H1 (cell line): ENCODE data around the gene STXBP4. TPM values are rescaled to one million over a fixed set of nuclear protein-coding genes. Genes with fewer than 3 reads are reported as not detected.

ENCODE experiments used
- CTCF ChIA-PET: fragments of 300-600 bp; sonication (Branson Sonifier 250); formaldehyde crosslinking; loops from one replicate; lab custom pipeline; 2021; ENCODE audit not compliant: partially characterized antibody; lab: Charles Lee
- POLR2A ChIA-PET: fragments of 300-600 bp; sonication (Branson Sonifier 250); formaldehyde crosslinking; loops from one replicate; lab custom pipeline; 2021; ENCODE audit warnings: inconsistent platforms; ENCODE audit not compliant: partially characterized antibody; lab: Charles Lee
- DNase-seq, 2 experiments: peaks; one replicate each; pipeline versions ENCODE4 v3.0.0 to v3.0.0-alpha.2; 2010 to 2022; ENCODE audit warnings: low spot score in 2 of 2, low read depth in 1 of 2, mixed read lengths in 1 of 2
- FAIRE-seq: peaks from 2 replicates; lab custom pipeline; 2011; peaks lifted over from hg19 to GRCh38; lab: Jason Lieb, UNC
- H2AFZ ChIP-seq: 2 replicates; pipeline ENCODE4 v1.8.1; 2012; ENCODE audit warnings: low read length, inconsistent platforms
- H2AK5ac ChIP-seq: 2 replicates; pipeline ENCODE4 v1.6.1; 2013; ENCODE audit warnings: low read depth, low read length
- H2BK120ac ChIP-seq: replicated peaks from 2 replicates; pipeline ENCODE3; 2013; ENCODE audit warnings: low read depth, low read length, inconsistent platforms
- H2BK12ac ChIP-seq: 2 replicates; pipeline ENCODE4 v1.6.1; 2013; ENCODE audit warnings: low read depth, low read length
- H2BK15ac ChIP-seq: 2 replicates; pipeline ENCODE4 v1.6.1; 2013; ENCODE audit warnings: low read length
- H2BK20ac ChIP-seq: 2 replicates; pipeline ENCODE4 v1.6.1; 2013; ENCODE audit warnings: low read length
- H2BK5ac ChIP-seq: 2 replicates; pipeline ENCODE4 v1.6.1; 2013; ENCODE audit warnings: low read depth, low read length
- H3K14ac ChIP-seq: 2 replicates; pipeline ENCODE4 v1.6.1; 2013; ENCODE audit warnings: inconsistent platforms; ENCODE audit not compliant: insufficient read length
- H3K18ac ChIP-seq: 2 replicates; pipeline ENCODE4 v1.6.1; 2013; ENCODE audit warnings: low read length; ENCODE audit errors: extremely low read depth
- H3K23ac ChIP-seq: 2 replicates; pipeline ENCODE4 v1.6.1; 2013; ENCODE audit warnings: inconsistent platforms; ENCODE audit not compliant: insufficient read length
- H3K23me2 ChIP-seq: 2 replicates; pipeline ENCODE4 v1.6.1; 2013; ENCODE audit warnings: low read depth, low read length
- H3K27ac ChIP-seq: 2 replicates; pipeline ENCODE4 v1.6.1; 2011; ENCODE audit warnings: low read depth, low read length, inconsistent platforms
- H3K27me3 ChIP-seq, 4 experiments: replicated peaks in 1 of 4; 1 replicate in 1 of 4; 2 replicates in 3 of 4; pipeline versions ENCODE4 v1.6.1 to v1.8.1; 2011 to 2013; ENCODE audit warnings: low read length in 3 of 4, mild to moderate bottlenecking in 3 of 4, inconsistent platforms in 2 of 4, mixed read lengths in 2 of 4, moderate library complexity in 1 of 4; ENCODE audit not compliant: control insufficient read depth in 3 of 4, insufficient read depth in 3 of 4; ENCODE audit errors: extremely low read depth in 1 of 4
- H3K36me3 ChIP-seq, 4 experiments: 2 replicates each; pipeline versions ENCODE4 v1.6.1 to v1.8.1; 2011 to 2013; ENCODE audit warnings: mild to moderate bottlenecking in 4 of 4, low read length in 3 of 4, moderate library complexity in 2 of 4, control low read depth in 1 of 4, inconsistent platforms in 1 of 4; ENCODE audit not compliant: insufficient read depth in 4 of 4, control insufficient read depth in 2 of 4
- H3K4ac ChIP-seq: replicated peaks from 2 replicates; pipeline ENCODE3; 2013; ENCODE audit warnings: low read length, low read depth, mixed read lengths, inconsistent platforms; ENCODE audit not compliant: insufficient read length
- H3K4me1 ChIP-seq, 4 experiments: replicated peaks in 1 of 4; 1 replicate in 1 of 4; 2 replicates in 3 of 4; pipeline versions ENCODE4 v1.6.1 to v1.8.1; 2011 to 2013; ENCODE audit warnings: low read length in 3 of 4, inconsistent platforms in 2 of 4, mixed read lengths in 1 of 4; ENCODE audit not compliant: insufficient read depth in 4 of 4, control insufficient read depth in 3 of 4
- H3K4me2 ChIP-seq, 2 experiments: 2 replicates each; pipeline versions ENCODE4 v1.6.1 to v1.8.1; 2011 to 2013; ENCODE audit warnings: low read depth in 2 of 2, low read length in 2 of 2, control low read depth in 1 of 2, inconsistent platforms in 1 of 2, mild to moderate bottlenecking in 1 of 2; ENCODE audit not compliant: insufficient read depth in 1 of 2
- H3K4me3 ChIP-seq, 4 experiments: fragments of 200-600, 300-600 bp in 1 of 4; sonication (generic), shearing (Covaris generic), sonication (Bioruptor Twin) in 1 of 4; 2 replicates each; pipeline versions ENCODE4 v1.5.1 to v1.8.1; 2011 to 2016; ENCODE audit warnings: low read length in 4 of 4, low read depth in 3 of 4, control low read depth in 2 of 4, inconsistent platforms in 2 of 4, mild to moderate bottlenecking in 2 of 4, mixed read lengths in 1 of 4, moderate library complexity in 1 of 4; ENCODE audit not compliant: insufficient read depth in 2 of 4; ENCODE audit errors: extremely low read depth in 1 of 4
- H3K56ac ChIP-seq: replicated peaks from 2 replicates; pipeline ENCODE3; 2013; ENCODE audit warnings: low read depth, mild to moderate bottlenecking, mixed read lengths, low read length, inconsistent platforms; ENCODE audit not compliant: insufficient read length
- H3K79me1 ChIP-seq: 2 replicates; pipeline ENCODE4 v1.6.1; 2013; ENCODE audit warnings: low read depth, low read length, control low read depth
- H3K79me2 ChIP-seq, 2 experiments: 2 replicates each; pipeline versions ENCODE4 v1.6.1 to v1.8.1; 2012 to 2013; ENCODE audit warnings: low read length in 2 of 2, mild to moderate bottlenecking in 2 of 2, inconsistent platforms in 1 of 2; ENCODE audit not compliant: insufficient read depth in 2 of 2, control insufficient read depth in 1 of 2
- H3K9ac ChIP-seq, 4 experiments: replicated peaks in 1 of 4; 1 replicate in 1 of 4; 2 replicates in 3 of 4; pipeline versions ENCODE4 v1.6.1 to v1.8.1; 2011 to 2013; ENCODE audit warnings: low read depth in 3 of 4, low read length in 3 of 4, control low read depth in 2 of 4, mild to moderate bottlenecking in 2 of 4, moderate library complexity in 2 of 4, inconsistent platforms in 1 of 4; ENCODE audit errors: extremely low read depth in 1 of 4
- H3K9me3 ChIP-seq, 2 experiments: 2 replicates each; pipeline versions ENCODE4 v1.6.1 to v1.8.1; 2012 to 2013; ENCODE audit warnings: mild to moderate bottlenecking in 2 of 2, moderate library complexity in 2 of 2, control low read depth in 1 of 2, inconsistent platforms in 1 of 2, low read depth in 1 of 2, low read length in 1 of 2, mixed read lengths in 1 of 2; ENCODE audit not compliant: insufficient read depth in 2 of 2
- H4K20me1 ChIP-seq, 2 experiments: replicated peaks in 1 of 2; 2 replicates each; pipeline versions ENCODE3 to v1.8.1; 2011 to 2013; ENCODE audit warnings: inconsistent platforms in 2 of 2, low read length in 2 of 2, mild to moderate bottlenecking in 1 of 2; ENCODE audit not compliant: insufficient read depth in 2 of 2, control insufficient read depth in 1 of 2
- H4K5ac ChIP-seq: 2 replicates; pipeline ENCODE4 v1.6.1; 2013; ENCODE audit warnings: low read length, low read depth, mixed read lengths, inconsistent platforms; ENCODE audit not compliant: insufficient read length
- H4K8ac ChIP-seq: 2 replicates; pipeline ENCODE4 v1.8.0; 2013; ENCODE audit warnings: mild to moderate bottlenecking, moderate library complexity, low read length, inconsistent platforms; ENCODE audit not compliant: insufficient read depth; ENCODE audit errors: extremely low read depth
- H4K91ac ChIP-seq: replicated peaks from 2 replicates; pipeline ENCODE3; 2013; ENCODE audit warnings: low read length, mixed read lengths, inconsistent platforms; ENCODE audit not compliant: insufficient read length
- BACH1 ChIP-seq: IDR thresholded peaks from 2 replicates; pipeline ENCODE4 v1.6.1; 2012; ENCODE audit warnings: low read length, improper control_type of control experiment
- BCL11A ChIP-seq, 2 experiments: IDR thresholded peaks; one replicate each; pipeline ENCODE4 v1.6.1; 2011; ENCODE audit warnings: low read depth in 2 of 2, low read length in 2 of 2, mild to moderate bottlenecking in 2 of 2
- EZH2 ChIP-seq: fragments of 200-600 bp; sonication (generic); IDR thresholded peaks from 2 replicates; pipeline ENCODE4 v1.7.1; 2012; ENCODE audit warnings: low read depth, mild to moderate bottlenecking, moderate library complexity, low read length, inconsistent platforms; ENCODE audit not compliant: severe bottlenecking
- SP1 ChIP-seq: IDR thresholded peaks from 2 replicates; pipeline ENCODE4 v1.6.1; 2011; ENCODE audit warnings: low read depth, low read length
- SUZ12 ChIP-seq: fragments of 200-600 bp; sonication (generic); IDR thresholded peaks from 2 replicates; pipeline ENCODE4 v1.6.1; 2012; ENCODE audit warnings: mild to moderate bottlenecking, inconsistent platforms, low read length, moderate library complexity, mixed read lengths
- TAF7 ChIP-seq: optimal IDR thresholded peaks from 2 replicates; pipeline ENCODE3; 2011; ENCODE audit warnings: low read depth, mild to moderate bottlenecking, inconsistent platforms, low read length, moderate library complexity, borderline replicate concordance
- WGBS, 2 experiments: shearing (Covaris generic) in 1 of 2; methylation state at CpG; one replicate each; pipeline versions ENCODE4 v1.1.6 to v1.1.7; 2013 to 2015; ENCODE audit warnings: low lambda C conversion rate in 2 of 2, mixed read lengths in 2 of 2, inconsistent platforms in 1 of 2, low coverage in 1 of 2, missing lambda C conversion rate in 1 of 2; ENCODE audit not compliant: insufficient replicate concordance in 2 of 2, insufficient coverage in 1 of 2, insufficient read length in 1 of 2; ENCODE audit errors: extremely low coverage in 1 of 2, missing lambda C conversion rate in 1 of 2; 5-methylcytosine and 5-hydroxymethylcytosine counted together
- polyA plus RNA-seq, 7 experiments: library from polyadenylated mRNA; depleted of rRNA in 3 of 7; stranded (reverse) in 5 of 7; unstranded in 2 of 7; fragments of >200 nt in 5 of 7; fragments of 200-250 nt in 2 of 7; gene quantifications; 1 replicate in 5 of 7; 2 replicates in 1 of 7; 4 replicates in 1 of 7; pipeline versions ENCODE4 v1.2.1 to v1.2.3, GENCODE V29; 2011 to 2013; ENCODE audit warnings: missing spikeins in 2 of 7, mixed read lengths in 2 of 7
- total RNA-seq: library from RNA; stranded (reverse); fragmentation: NEBNext Ultra II Directional; extraction: Animal tissue kit (Norgen Biotek cat#: 25700); gene quantifications from 2 replicates; pipeline ENCODE4 v1.2.1, GENCODE V29; 2021

STXBP4 gene
- total and polyA plus RNA-seq, 2 of the 8 experiments (the other 6 are each of a cell fraction or from before 2014, with no cell fraction given), result 3.2 to 18.5 TPM

GRCh38 chr17:55063885-55064874 lies 95.6 kb downstream of the STXBP4 start:
- H2BK20ac ChIP-seq, result no peak overlapping the region
- no peaks in the 10 kb centered on the region for H4K20me1 ChIP-seq
- no peaks in the 10 kb centered on the region for H3K27me3 ChIP-seq
- H3K4me1 ChIP-seq, result no peaks in the 10 kb centered on the region
- H3K14ac ChIP-seq, result no peak overlapping the region
- no peak overlapping the region for H4K91ac ChIP-seq
- no peaks in the 10 kb centered on the region for H3K23me2 ChIP-seq
- WGBS, 2 experiments, result 89% methylated on average over 16 of the region's 16 CpGs; no CpG with 5 or more reads in 1 of the 2 experiments
- H2AK5ac ChIP-seq, result no peak overlapping the region
- no peaks in the 10 kb centered on the region for H3K79me1 ChIP-seq
- TF ChIP-seq EZH2, result no peak
- TF ChIP-seq BCL11A (IDR thresholded peaks at IDR 0.05; ENCODE audit: low read depth in 2 of 2, low read length in 2 of 2), result no peak
- TF ChIP-seq SP1, result no peak
- no peak for TF ChIP-seq TAF7
- no peak for TF ChIP-seq SUZ12
- no peak for TF ChIP-seq BACH1
- no peaks in the 10 kb centered on the region for H3K9me3 ChIP-seq
- H3K4me3 ChIP-seq, result no peak overlapping the region
- no peak for FAIRE-seq
- H2BK120ac ChIP-seq, result no peak overlapping the region
- no peak overlapping the region for H2BK12ac ChIP-seq
- H3K36me3 ChIP-seq, result no peaks in the 10 kb centered on the region
- no peak overlapping the region for H3K18ac ChIP-seq
- H4K8ac ChIP-seq, result no peak overlapping the region
- H2BK15ac ChIP-seq, result no peak overlapping the region
- H2BK5ac ChIP-seq, result no peak overlapping the region
- H2AFZ ChIP-seq, result no peak overlapping the region
- no peak overlapping the region for H3K27ac ChIP-seq
- ChIA-PET CTCF (interaction anchor here (1.3 to 1.7 kb wide), 2 partner anchors 285 to 293 kb away, joined by 3 to 4 read pairs; no protein-coding TSS in a partner anchor), POLR2A (interaction anchor here (1.5 kb wide), 1 partner anchor 9 kb away, joined by 3 read pairs; no protein-coding TSS in a partner anchor)
- no peak overlapping the region for H3K23ac ChIP-seq
- no peak overlapping the region for H3K4me2 ChIP-seq
- no peak overlapping the region for H3K9ac ChIP-seq
- H3K4ac ChIP-seq, result no peak overlapping the region
- H3K56ac ChIP-seq, result no peak overlapping the region
- DNase-seq, result no peak
- no peak overlapping the region for H4K5ac ChIP-seq
- no peaks in the 10 kb centered on the region for H3K79me2 ChIP-seq
